Stomach (tissue), 4 donors: ENCODE data around the gene WDR35.

Experiments
- EP300 ChIP-seq: sonication (generic); formaldehyde crosslinking; IDR thresholded peaks from one replicate; pipeline ENCODE4 v1.6.1; 2017; ENCODE audit warnings: antibody characterized with exemption
- POLR2A ChIP-seq, 4 donors: fragments of 450-650 bp; IDR thresholded peaks; one replicate each; pipeline ENCODE4 v1.6.1; 2016; ENCODE audit warnings: antibody characterized with exemption in 4 of 4, control low read depth in 2 of 4, mild to moderate bottlenecking in 1 of 4, moderate library complexity in 1 of 4
- POLR2AphosphoS5 ChIP-seq, 3 donors: sonication (generic); formaldehyde crosslinking; IDR thresholded peaks; one replicate each; pipeline ENCODE4 v1.6.1; 2016; ENCODE audit warnings: antibody characterized with exemption in 3 of 3
- TF ChIP-seq, protein P1 (sequence below), 7 experiments: fragments of 450-650 bp in 4 of 7; fragments of 200-600 bp in 3 of 7; sonication (generic) in 3 of 7; IDR thresholded peaks; one replicate each; pipeline ENCODE4 v1.5.1; 2016 to 2019; ENCODE audit warnings: antibody characterized with exemption in 7 of 7, control low read depth in 2 of 7, mild to moderate bottlenecking in 1 of 7

- TF ChIP-seq, protein P1, sequence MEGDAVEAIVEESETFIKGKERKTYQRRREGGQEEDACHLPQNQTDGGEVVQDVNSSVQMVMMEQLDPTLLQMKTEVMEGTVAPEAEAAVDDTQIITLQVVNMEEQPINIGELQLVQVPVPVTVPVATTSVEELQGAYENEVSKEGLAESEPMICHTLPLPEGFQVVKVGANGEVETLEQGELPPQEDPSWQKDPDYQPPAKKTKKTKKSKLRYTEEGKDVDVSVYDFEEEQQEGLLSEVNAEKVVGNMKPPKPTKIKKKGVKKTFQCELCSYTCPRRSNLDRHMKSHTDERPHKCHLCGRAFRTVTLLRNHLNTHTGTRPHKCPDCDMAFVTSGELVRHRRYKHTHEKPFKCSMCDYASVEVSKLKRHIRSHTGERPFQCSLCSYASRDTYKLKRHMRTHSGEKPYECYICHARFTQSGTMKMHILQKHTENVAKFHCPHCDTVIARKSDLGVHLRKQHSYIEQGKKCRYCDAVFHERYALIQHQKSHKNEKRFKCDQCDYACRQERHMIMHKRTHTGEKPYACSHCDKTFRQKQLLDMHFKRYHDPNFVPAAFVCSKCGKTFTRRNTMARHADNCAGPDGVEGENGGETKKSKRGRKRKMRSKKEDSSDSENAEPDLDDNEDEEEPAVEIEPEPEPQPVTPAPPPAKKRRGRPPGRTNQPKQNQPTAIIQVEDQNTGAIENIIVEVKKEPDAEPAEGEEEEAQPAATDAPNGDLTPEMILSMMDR (IDR thresholded peaks at IDR 0.05) = no peak
- TF ChIP-seq POLR2AphosphoS5 (IDR thresholded peaks at IDR 0.05) (no peak), POLR2A (IDR thresholded peaks at IDR 0.05) (no peak), EP300 (no peak)
Measured at GRCh38 chr2:19897623-19898245, 92.2 kb downstream of the WDR35 start.
